SU-DHL-6 (cell line): Measurements from ENCODE around the gene TENM4.

Experiments
- H2AFZ ChIP-seq: fragments of 200-600 bp; sonication (generic); 2 replicates; pipeline ENCODE4 v1.6.1; 2014; ENCODE audit warnings: low read depth, mild to moderate bottlenecking, moderate library complexity, mixed read lengths, antibody characterized with exemption, low read length; ENCODE audit not compliant: severe bottlenecking
- H3F3A ChIP-seq: fragments of 200-600 bp; shearing (Covaris generic); 2 replicates; pipeline ENCODE4 v1.6.0; 2016; ENCODE audit warnings: antibody characterized with exemption, mild to moderate bottlenecking; ENCODE audit not compliant: insufficient read depth
- H3K27ac ChIP-seq: fragments of 200-600 bp; sonication (generic); 2 replicates; pipeline ENCODE4 v1.5.1; 2016; ENCODE audit warnings: low read depth, mild to moderate bottlenecking, low read length, moderate library complexity, mixed read lengths
- H3K27me3 ChIP-seq: fragments of 200-600 bp; sonication (generic), shearing (Covaris generic); 2 replicates; pipeline ENCODE4 v1.6.0; 2014; ENCODE audit warnings: mild to moderate bottlenecking, low read length
- H3K36me3 ChIP-seq: fragments of 200-600 bp; sonication (generic); 2 replicates; pipeline ENCODE4 v1.6.1; 2014; ENCODE audit warnings: mild to moderate bottlenecking, low read length, mixed read lengths
- H3K4me2 ChIP-seq: fragments of 300-600, 200-600 bp; shearing (Covaris generic), sonication (generic); 2 replicates; pipeline ENCODE4 v1.6.0; 2014; ENCODE audit warnings: low read length, low read depth, mild to moderate bottlenecking; ENCODE audit not compliant: poor library complexity, severe bottlenecking
- H3K4me3 ChIP-seq: fragments of 200-600 bp; sonication (generic); 2 replicates; pipeline ENCODE4 v1.5.1; 2014; ENCODE audit warnings: antibody characterized with exemption, low read length, mild to moderate bottlenecking, mixed read lengths; ENCODE audit not compliant: insufficient read depth, poor library complexity, severe bottlenecking
- H3K79me2 ChIP-seq: fragments of 200-600 bp; sonication (generic); 2 replicates; pipeline ENCODE4 v1.6.1; 2014; ENCODE audit warnings: mild to moderate bottlenecking, low read length, moderate library complexity; ENCODE audit not compliant: insufficient read depth
- H3K9ac ChIP-seq: fragments of 200-600 bp; sonication (generic); 2 replicates; pipeline ENCODE4 v1.7.0; 2014; ENCODE audit warnings: mild to moderate bottlenecking, low read length
- H3K9me2 ChIP-seq: fragments of 200-600 bp; sonication (generic); replicated peaks from 2 replicates; pipeline ENCODE4 v1.6.1; 2014; ENCODE audit warnings: low read length; ENCODE audit not compliant: insufficient read depth
- H3K9me3 ChIP-seq: fragments of 200-600 bp; sonication (generic); 2 replicates; pipeline ENCODE4 v1.6.1; 2014; ENCODE audit warnings: low read length, mixed read lengths; ENCODE audit not compliant: insufficient read depth
- H4K20me1 ChIP-seq: fragments of 200-600 bp; sonication (generic); 2 replicates; pipeline ENCODE4 v1.6.1; 2014; ENCODE audit warnings: low read depth, mild to moderate bottlenecking, antibody characterized with exemption, low read length, moderate library complexity, mixed read lengths
- CTCF ChIP-seq: fragments of 200-600 bp; sonication (generic); IDR thresholded peaks from one replicate; pipeline ENCODE4 v1.5.1; 2017; ENCODE audit warnings: antibody characterized with exemption, mild to moderate bottlenecking, low read length, moderate library complexity; ENCODE audit not compliant: insufficient read depth, poor library complexity, severe bottlenecking
- EZH2phosphoT487 ChIP-seq: fragments of 200-600 bp; sonication (generic), shearing (Covaris generic); conservative IDR thresholded peaks from 2 replicates; pipeline ENCODE4 v1.6.1; 2018; ENCODE audit warnings: mild to moderate bottlenecking, antibody characterized with exemption, low read length, moderate library complexity, mixed read lengths

Gene TENM4

GRCh38 chr11:79486242-79486984 is 45.6 kb upstream of the TENM4 start:
- Histone ChIP-seq H4K20me1 (no peaks in the 10 kb centered on the region), H3K4me3 (no peak overlapping the region), H3K9me2 (no peaks in the 10 kb centered on the region), H3F3A (no peaks in the 10 kb centered on the region), H3K79me2 (no peaks in the 10 kb centered on the region), H3K27ac (no peak overlapping the region), H3K27me3 (no peaks in the 10 kb centered on the region), H3K9ac (no peak overlapping the region), H3K4me2 (no peak overlapping the region), H3K9me3 (no peaks in the 10 kb centered on the region), H2AFZ (no peak overlapping the region), H3K36me3 (no peaks in the 10 kb centered on the region)
- no peak for TF ChIP-seq EZH2phosphoT487
- no peak for TF ChIP-seq CTCF

DNA sequence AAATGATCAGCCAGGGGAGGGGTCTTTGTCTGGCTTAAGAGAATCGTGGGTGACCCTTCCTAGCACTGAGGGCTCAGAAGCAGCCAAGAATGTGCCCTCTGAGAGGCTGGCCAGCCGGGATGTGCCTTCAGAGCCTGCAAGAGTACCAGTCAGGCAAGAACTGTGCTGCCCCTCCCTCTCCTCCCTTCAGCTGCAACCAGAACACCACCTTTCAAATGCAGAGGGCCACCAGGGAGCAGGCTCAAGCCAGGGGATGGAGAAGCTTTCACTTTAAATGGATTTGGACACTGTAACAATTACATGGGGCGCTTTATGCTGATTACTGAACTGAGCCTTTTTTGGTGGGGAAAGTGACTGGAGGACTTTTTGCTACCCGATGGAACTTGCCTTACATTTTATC is 44.9 kb upstream of the TENM4 start:
- H3K9me2 ChIP-seq, result no peaks in the 10 kb centered on the region
- no peak overlapping the region for H3K4me2 ChIP-seq
- no peak overlapping the region for H3K9ac ChIP-seq
- TF ChIP-seq EZH2phosphoT487, result no peak
- H3K27ac ChIP-seq, result no peak overlapping the region
- H3K27me3 ChIP-seq, result no peaks in the 10 kb centered on the region
- no peaks in the 10 kb centered on the region for H3K9me3 ChIP-seq
- H4K20me1 ChIP-seq, result no peaks in the 10 kb centered on the region
- no peak overlapping the region for H3K4me3 ChIP-seq
- no peaks in the 10 kb centered on the region for H3K79me2 ChIP-seq
- H3F3A ChIP-seq, result no peaks in the 10 kb centered on the region
- H3K36me3 ChIP-seq, result no peaks in the 10 kb centered on the region
- no peak overlapping the region for H2AFZ ChIP-seq

GRCh38 chr11:79484872-79485271 is 44.0 kb upstream of the TENM4 start:
- H3K36me3 ChIP-seq, result no peaks in the 10 kb centered on the region
- H3K4me3 ChIP-seq, result no peak overlapping the region
- H3K4me2 ChIP-seq, result no peak overlapping the region
- no peaks in the 10 kb centered on the region for H3K9me3 ChIP-seq
- TF ChIP-seq EZH2phosphoT487, result no peak
- no peak for TF ChIP-seq CTCF
- no peaks in the 10 kb centered on the region for H3K79me2 ChIP-seq
- H3K9me2 ChIP-seq, result no peaks in the 10 kb centered on the region
- no peaks in the 10 kb centered on the region for H3K27me3 ChIP-seq
- H3K27ac ChIP-seq, result no peak overlapping the region
- H3K9ac ChIP-seq, result no peak overlapping the region
- H4K20me1 ChIP-seq, result no peaks in the 10 kb centered on the region
- H2AFZ ChIP-seq, result no peak overlapping the region
- no peaks in the 10 kb centered on the region for H3F3A ChIP-seq

DNA sequence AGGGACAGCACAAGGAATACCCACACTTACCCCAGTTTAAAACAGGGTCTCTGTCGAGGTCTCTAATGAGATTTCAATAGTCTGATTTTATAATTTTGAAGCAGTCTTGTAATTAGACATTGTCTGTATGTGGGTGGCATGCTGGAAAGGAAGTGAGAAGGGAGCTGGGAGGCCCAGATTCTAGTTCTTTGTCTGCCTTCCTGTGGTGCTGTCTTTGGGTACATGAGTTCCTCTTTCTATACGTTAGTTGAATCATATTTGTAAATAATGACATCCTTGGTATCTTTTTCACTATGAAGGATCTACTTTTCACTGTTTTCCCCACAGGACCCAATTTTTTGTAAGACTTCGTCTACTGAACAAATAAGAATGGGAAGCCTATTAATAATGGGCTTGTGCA is 42.0 kb upstream of the TENM4 start:
- Histone ChIP-seq H3K27me3 (no peaks in the 10 kb centered on the region), H3K9ac (no peak overlapping the region), H2AFZ (no peak overlapping the region), H3K4me3 (no peak overlapping the region), H3F3A (no peaks in the 10 kb centered on the region), H3K36me3 (no peaks in the 10 kb centered on the region), H3K4me2 (no peak overlapping the region), H4K20me1 (no peaks in the 10 kb centered on the region), H3K79me2 (no peaks in the 10 kb centered on the region), H3K27ac (no peak overlapping the region), H3K9me3 (no peaks in the 10 kb centered on the region), H3K9me2 (no peaks in the 10 kb centered on the region)
- TF ChIP-seq EZH2phosphoT487 (no peak), CTCF (no peak)
